ENCODE results near the gene RNASE13.

DNA sequence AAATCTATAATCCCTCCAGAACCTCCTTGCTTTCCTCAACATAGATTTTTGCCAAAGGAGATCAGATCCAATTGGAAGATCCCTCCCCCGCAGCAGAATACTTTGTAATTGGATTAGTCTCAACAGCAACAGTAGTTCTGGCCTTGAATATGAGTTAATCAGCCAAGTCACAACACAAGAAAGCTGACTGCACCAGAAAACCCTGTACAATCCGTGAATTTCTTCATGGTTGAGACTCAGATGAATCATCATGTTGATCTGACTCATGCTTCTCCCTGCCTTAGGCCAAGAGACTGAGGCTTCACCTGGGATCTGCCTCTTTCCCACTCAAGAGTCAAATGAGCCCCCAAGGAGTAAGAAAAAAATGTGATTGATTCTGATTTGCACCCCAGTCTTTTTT is 47.8 kb downstream of the RNASE13 start:
- no peak for TF ChIP-seq CTCF (IDR thresholded peaks at IDR 0.05)
- TF ChIP-seq SMC3 (IDR thresholded peaks at IDR 0.05; ENCODE audit: low read depth, low read length): no peak
- TF ChIP-seq RXRA (IDR thresholded peaks at IDR 0.05; ENCODE audit: borderline replicate concordance, low read depth): no peak
- TF ChIP-seq EZH2phosphoT487 (IDR thresholded peaks at IDR 0.05; ENCODE audit: borderline replicate concordance, low read depth): no peak
- TF ChIP-seq, protein P1, sequence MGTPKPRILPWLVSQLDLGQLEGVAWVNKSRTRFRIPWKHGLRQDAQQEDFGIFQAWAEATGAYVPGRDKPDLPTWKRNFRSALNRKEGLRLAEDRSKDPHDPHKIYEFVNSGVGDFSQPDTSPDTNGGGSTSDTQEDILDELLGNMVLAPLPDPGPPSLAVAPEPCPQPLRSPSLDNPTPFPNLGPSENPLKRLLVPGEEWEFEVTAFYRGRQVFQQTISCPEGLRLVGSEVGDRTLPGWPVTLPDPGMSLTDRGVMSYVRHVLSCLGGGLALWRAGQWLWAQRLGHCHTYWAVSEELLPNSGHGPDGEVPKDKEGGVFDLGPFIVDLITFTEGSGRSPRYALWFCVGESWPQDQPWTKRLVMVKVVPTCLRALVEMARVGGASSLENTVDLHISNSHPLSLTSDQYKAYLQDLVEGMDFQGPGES (IDR thresholded peaks at IDR 0.05; ENCODE audit: low read depth, low read length): no peak
- no peak for TF ChIP-seq CHD2 (IDR thresholded peaks at IDR 0.05; ENCODE audit: low read length, partially characterized antibody)
- TF ChIP-seq, protein P2, sequence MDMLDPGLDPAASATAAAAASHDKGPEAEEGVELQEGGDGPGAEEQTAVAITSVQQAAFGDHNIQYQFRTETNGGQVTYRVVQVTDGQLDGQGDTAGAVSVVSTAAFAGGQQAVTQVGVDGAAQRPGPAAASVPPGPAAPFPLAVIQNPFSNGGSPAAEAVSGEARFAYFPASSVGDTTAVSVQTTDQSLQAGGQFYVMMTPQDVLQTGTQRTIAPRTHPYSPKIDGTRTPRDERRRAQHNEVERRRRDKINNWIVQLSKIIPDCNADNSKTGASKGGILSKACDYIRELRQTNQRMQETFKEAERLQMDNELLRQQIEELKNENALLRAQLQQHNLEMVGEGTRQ (IDR thresholded peaks at IDR 0.05; ENCODE audit: borderline replicate concordance, low read depth, low read length): no peak
- TF ChIP-seq, protein P3, sequence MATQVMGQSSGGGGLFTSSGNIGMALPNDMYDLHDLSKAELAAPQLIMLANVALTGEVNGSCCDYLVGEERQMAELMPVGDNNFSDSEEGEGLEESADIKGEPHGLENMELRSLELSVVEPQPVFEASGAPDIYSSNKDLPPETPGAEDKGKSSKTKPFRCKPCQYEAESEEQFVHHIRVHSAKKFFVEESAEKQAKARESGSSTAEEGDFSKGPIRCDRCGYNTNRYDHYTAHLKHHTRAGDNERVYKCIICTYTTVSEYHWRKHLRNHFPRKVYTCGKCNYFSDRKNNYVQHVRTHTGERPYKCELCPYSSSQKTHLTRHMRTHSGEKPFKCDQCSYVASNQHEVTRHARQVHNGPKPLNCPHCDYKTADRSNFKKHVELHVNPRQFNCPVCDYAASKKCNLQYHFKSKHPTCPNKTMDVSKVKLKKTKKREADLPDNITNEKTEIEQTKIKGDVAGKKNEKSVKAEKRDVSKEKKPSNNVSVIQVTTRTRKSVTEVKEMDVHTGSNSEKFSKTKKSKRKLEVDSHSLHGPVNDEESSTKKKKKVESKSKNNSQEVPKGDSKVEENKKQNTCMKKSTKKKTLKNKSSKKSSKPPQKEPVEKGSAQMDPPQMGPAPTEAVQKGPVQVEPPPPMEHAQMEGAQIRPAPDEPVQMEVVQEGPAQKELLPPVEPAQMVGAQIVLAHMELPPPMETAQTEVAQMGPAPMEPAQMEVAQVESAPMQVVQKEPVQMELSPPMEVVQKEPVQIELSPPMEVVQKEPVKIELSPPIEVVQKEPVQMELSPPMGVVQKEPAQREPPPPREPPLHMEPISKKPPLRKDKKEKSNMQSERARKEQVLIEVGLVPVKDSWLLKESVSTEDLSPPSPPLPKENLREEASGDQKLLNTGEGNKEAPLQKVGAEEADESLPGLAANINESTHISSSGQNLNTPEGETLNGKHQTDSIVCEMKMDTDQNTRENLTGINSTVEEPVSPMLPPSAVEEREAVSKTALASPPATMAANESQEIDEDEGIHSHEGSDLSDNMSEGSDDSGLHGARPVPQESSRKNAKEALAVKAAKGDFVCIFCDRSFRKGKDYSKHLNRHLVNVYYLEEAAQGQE (IDR thresholded peaks at IDR 0.05; ENCODE audit: low read depth, low read length): no peak
- TF ChIP-seq EP300 (IDR thresholded peaks at IDR 0.05; ENCODE audit: borderline replicate concordance in 1 of 2, low read depth in 1 of 2, low read length in 1 of 2): no peak
- no peak for TF ChIP-seq RFX5 (IDR thresholded peaks at IDR 0.05; ENCODE audit: low read length)
